ENCODE results near the gene KRT83.
"Not testable (repeated sequence)": the region's sequence is repeated elsewhere in the genome, so short reads cannot be mapped to it uniquely, and the experiment has no call there.

KRT83 gene

DNA sequence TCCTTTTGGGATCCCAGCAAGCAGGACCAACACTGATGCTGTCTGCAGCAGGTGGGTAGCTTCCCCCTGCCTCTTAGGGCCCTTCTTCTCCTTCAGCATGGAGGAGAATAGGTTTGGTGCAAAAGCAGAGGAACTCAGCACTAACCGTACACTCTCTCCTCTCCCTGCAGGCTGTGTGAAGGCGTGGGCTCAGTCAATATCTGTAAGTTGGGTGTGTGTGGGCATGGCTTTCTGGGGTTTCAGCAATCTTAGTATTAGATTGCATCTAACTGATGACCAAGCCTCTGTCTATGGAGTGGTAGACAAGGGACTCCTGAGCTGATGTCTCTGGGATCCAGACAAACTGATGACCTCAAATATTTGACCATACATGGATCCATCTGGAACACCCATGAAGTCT, 31.8 kb upstream of the KRT83 start:
- no peak for DNase-seq

DNA sequence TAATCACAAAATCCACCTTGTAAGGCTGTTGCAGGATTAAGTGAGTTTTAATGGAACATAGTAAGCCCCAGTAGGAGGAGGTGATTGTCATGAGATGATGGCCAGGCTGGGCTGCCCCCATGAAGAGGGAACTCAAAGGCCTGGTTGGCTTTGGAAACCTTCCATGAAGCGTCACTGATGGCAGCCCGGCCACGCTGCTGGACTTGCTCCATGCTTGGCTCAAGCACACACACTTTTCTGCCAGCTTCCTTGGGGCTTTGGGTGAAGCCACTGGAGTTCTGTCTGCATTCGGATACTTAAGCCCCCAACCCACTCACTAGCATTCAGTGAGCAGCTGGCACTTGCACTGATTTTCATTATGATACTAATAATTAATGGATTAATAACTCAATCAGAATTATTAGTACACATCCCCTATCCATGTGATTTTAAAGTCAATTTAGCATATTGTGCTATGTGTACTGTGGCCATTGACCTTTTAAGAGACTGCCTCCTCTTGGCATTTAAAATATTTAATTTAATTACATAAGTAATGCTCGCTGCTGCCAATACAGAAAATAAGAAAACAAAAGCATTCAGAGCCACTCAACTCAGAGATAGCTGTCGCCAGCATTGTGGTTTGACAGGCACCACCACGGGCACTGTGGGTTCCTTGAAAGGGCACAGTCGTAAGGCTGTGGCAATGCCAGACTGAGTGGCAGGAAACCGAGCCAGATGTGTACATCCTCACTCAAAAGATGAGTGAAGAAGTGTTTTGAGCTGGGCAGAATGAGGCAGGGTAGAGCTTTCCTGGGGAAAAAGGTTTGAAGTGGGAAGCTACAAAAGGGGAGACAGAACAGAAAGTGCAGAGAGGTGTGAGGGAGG, 30.2 kb upstream of the KRT83 start:
- no peak for DNase-seq

DNA sequence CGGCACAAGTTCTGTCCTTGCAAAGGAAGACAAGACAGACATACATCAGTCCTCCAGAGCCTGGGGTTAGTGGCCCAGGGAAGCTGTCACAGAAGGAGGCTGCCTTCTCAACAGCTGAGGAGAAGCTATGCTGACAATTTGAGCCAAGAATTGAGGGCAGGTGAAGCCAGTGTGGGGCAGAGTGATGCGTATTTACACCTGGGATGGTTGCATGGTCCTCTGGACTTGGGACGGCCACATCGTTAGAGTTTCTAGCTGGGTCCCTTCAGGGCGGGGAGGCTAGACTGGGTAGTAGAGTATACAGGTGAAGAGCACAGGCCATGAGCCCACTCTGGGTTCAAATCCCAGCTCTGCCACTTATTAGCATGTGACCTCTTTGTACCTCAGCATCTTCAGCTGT, 29.6 kb upstream of the KRT83 start:
- no peak for DNase-seq

GRCh38 chr12:52350021-52350620, 28.9 kb upstream of the KRT83 start:
- DNase-seq: no peak

DNA sequence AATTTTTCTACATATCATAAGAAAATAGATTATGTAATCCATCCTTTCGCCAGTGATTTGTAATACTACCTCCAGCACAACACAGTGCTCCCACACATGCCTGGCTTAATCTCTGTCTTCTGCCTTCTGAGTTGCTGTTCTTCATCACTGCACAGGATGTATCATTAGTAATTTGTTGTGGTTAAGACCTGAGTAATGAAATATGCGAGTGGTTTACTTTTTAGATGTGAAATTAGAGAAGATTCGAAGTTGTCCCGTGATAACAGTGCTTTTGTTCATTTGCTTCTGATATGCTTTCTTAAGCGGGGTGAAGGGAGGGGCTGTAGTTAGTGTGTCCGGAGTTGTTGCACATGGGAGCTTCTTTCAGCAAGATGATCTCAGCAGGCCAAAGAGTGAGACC, 28.0 kb upstream of the KRT83 start:
- DNase-seq: no peak

GRCh38 chr12:52347551-52348510, 26.6 kb upstream of the KRT83 start:
- no peak for DNase-seq

DNA sequence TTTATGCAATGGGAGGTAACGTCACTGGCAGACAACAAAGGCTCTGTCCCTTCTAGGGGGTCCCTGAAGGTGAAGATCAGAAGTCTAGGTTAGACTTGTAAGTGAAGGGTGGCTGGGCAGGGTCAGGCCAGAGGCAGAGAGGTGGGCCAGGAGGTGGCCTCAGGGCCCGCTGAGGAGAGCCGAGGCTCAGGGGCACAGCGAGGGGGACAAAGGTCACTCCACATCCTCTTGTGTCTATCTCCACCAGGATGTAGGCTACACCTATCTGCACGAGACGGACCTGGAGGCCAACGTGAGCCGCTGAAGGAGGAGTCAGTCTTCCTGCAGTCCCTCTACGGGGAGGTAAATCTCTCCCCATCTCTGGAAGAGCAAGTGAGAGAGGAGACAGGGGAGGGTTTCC, 25.8 kb upstream of the KRT83 start:
- no peak for DNase-seq

DNA sequence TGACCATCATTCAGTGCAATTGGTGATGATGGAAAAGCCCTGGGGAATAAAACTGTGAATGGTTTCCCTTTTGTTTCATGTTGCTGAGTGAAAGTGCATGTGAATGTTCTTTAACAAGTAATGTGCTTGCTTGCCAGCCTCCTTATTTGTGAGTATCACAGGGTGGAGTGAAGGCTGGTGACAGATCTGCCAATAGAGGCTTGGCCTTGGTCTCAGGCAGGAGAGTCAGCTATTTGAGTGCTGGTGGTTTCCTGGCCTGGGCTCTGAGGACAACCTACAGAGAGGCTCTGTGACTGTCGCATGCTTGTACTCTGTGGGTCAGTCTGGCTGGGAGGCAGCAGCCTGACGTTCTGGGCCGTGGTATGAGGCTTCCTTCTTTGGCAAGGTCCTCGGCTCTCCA, 25.4 kb upstream of the KRT83 start:
- DNase-seq: no peak

- not testable (repeated sequence) for DNase-seq
Observed at GRCh38 chr12:52345041-52345440, 23.8 kb upstream of the KRT83 start.

DNA sequence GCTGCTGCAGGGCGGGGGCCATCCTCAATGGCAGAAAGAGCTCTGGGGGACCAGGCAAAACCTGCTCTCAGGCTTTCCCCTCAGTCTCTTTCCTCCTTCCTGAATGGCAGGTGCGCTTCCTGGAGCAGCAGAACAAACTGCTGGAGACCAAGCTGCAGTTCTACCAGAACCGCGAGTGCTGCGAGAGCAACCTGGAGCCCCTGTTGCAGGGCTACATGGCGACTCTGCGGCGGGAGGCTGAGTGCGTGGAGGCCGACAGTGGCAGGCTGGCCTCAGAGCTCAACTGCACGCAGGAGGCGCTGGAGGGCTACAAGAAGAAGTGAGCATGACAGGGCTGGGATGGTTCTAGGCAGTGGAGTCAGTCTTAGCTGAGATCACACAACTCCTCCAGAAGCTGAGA, 22.9 kb upstream of the KRT83 start:
- DNase-seq: no peak

DNA sequence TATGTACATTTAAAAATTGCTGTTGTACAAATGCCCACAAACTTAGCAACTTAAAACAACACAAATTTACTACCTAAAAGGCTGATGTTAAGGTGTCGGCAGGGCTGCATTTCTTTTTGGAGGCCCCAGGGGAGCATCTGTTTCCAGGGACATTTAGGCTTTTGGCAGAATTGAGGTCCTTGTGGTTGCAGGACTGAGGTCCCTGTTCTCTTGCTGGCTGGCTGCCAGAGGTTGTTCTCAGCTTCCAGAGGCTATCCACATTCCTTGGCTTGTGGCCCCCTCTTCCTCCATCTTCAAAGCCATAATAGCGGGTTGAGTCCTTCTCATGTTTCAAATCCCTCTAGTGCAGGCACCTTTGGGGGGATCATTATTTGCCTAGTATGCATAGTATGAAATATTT, 22.4 kb upstream of the KRT83 start:
- DNase-seq: no peak

DNA sequence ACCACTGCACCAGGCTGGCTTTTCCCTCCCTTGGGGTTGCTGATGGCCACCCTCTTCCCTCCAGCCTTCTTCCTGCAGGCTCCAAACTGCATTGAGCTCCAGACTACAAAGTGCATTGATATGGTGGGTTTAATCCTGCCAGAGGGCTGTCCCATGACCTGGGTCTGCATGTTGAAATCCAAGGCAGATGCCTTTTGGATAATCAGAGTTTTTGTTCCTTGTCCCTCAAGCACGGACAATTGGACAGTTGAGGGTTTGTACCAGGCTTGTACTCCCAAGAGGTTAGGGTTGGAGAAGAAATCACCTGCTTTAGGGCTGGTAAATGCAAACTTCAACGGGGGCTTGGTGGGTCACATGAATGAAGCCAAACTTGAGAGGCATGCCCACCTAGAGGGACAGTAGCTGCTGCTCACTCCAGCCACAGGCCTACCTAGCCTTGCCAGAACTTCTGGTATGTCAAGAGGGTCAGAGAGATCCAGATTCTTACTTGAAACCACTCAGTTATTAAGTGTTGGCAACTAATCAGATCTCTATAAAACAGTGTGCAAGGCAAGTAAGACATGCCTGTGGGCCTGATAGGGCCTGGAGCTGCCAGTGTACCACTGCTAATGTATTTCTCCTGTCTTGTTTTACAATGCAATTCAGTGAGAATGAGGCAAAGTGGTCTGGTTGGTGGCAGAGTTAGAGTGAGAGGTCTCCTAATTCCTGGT, 21.7 kb upstream of the KRT83 start:
- no peak for DNase-seq

DNA sequence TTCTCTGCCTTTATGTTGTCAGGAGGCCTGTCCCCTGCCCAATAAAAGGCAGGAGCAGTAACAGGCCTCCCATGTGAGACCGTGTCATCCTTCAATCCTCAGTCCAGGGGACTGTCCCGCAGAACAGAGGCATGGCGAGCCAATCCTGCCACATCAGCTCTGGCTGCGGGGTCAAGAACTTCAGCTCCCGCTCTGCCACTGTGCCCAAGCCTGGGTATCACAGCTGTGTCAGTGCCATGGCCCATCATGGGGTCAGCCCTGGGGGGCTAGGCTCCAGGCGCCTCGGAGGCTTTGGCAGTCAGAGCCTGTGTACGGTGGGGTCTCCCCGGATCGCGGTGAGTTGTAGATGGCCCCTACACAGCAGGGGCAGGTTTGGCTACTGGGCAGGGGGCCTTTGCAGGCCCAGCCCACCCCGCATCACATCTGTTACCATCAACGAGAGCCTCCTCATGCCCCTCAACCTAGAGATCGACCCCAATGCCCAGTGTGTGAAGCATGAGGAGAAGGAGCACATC, 19.9 kb upstream of the KRT83 start:
- DNase-seq: no peak

DNA sequence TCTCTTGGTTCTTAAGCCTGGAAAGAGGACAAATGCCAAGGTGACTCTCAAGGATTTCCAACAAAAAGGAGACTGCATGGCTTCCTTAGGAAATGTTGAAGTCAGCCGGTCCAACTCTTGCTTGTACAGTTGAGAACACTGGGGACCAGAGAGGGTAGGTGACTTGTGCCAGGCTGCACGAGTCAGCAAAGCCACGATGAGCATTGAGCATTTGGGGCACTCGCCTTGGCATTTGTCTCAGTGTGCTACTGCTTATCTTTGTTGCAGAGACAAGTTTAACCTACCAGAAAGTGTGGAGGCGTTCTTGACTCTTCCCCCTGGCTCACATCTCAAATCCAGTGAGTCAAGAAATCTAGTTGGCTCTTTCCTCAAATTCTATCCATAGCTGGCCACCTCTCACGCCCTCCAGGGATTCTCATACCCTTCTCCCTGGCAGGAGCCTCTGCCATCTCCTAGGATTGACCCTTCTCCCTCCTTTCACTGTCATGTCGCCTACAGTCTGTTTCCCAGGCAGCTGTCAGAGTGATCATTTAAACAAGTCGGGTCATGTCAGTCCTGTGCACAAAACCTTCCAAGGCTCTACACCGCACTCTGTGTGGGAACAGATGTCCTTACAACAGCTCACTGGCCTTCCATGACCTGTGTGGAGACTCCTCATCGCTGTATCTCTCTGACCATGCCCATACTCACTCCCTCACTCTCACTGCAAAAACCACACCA, 17.2 kb upstream of the KRT83 start:
- DNase-seq: no peak

- DNase-seq: no peak
Observed at GRCh38 chr12:52337054-52337453, 15.9 kb upstream of the KRT83 start.

GRCh38 chr12:52336641-52337040, 15.4 kb upstream of the KRT83 start:
- DNase-seq: no peak

DNA sequence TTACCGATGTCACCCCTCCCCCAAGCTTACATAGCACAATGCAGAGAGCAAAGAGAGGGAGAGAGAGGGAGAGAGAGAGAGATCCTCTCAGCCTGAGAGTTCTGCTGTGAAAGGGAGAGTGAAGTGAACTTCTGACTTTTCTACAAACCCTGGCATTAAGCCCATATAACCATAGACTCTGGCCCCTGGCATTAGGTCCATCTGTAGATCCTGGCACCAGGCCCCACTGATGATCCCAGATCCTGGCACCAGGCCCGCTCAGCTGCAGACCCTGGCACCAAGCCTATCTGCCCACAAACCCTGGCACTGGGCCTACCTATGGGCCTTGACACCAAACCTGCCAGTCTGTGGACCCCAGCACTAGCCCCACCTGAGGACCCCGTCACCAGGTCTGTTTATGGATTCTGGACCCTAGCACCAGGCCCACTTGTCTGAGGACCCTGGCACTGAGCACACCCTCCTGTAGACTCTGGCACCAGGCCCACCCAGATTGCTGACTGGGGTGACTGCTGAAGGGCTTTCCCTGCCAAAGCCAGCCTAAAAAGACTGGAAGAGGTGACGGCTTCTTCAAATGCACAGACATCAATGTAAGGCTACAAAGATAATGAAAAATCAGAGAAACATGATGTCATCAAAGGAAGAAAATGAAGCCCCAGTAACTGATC, 14.5 kb upstream of the KRT83 start:
- no peak for DNase-seq

DNA sequence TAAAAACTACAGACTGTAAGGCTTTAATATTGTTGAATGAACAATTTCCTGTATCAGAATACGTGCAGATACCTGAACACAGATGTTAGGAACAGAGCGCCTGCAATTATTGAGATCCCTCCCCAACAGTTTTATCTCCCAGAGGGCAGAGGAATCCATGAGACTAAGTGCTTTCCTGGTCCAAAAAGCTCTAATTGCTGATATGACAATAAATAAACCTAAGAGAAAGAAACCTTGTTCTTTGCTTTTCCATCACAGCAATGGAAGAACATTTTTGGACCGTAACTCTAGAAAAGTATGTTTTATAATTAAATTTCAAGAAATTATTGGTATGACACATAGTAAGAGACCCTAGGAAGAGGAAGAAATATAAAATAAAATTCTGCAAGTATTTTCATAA, 13.0 kb upstream of the KRT83 start:
- no peak for DNase-seq

GRCh38 chr12:52333321-52333720, 12.1 kb upstream of the KRT83 start:
- DNase-seq: no peak

- DNase-seq: no peak
Observed at GRCh38 chr12:52332381-52332780, 11.2 kb upstream of the KRT83 start.

- no peak for DNase-seq
Observed at GRCh38 chr12:52331833-52332232, 10.6 kb upstream of the KRT83 start.

All from T1000 (cell line).